ENCODE data around the gene LZTFL1. TPM values are rescaled to one million over a fixed set of nuclear protein-coding genes. Genes with fewer than 3 reads are reported as not detected.
A peak's percentile ranks its signal among the peaks of the same experiment; 100 is the strongest.

Gene LZTFL1
- total and polyA plus RNA-seq, 2 experiments from 2014 or later, result 14.3 to 25.1 TPM

- Histone ChIP-seq H2AFZ (no peak overlapping the region), H3K27ac (peak overlapping the region; percentile 4), H3K4me3 (no peak overlapping the region), H3K9me2 (replicated peaks; ENCODE audit: insufficient read depth) (no peaks in the 10 kb centered on the region), H3K79me2 (no peaks in the 10 kb centered on the region), H3K9me3 (ENCODE audit: low read depth) (no peaks in the 10 kb centered on the region), H3K4me2 (no peak overlapping the region), H4K20me1 (ENCODE audit: insufficient read depth, poor library complexity, severe bottlenecking) (no peaks in the 10 kb centered on the region), H3K4me1 (ENCODE audit: insufficient read depth) (peaks cover 13% of the 10 kb centered on the region), H3K36me3 (replicated peaks; ENCODE audit: insufficient read depth, low read depth) (no peaks in the 10 kb centered on the region), H3K27me3 (no peaks in the 10 kb centered on the region)
- no peak for DNase-seq (ENCODE audit: low spot score)
- WGBS (ENCODE audit: low lambda C conversion rate, missing lambda C conversion rate), result 91% methylated on average over 3 of the region's 3 CpGs
- TF ChIP-seq, protein P1, sequence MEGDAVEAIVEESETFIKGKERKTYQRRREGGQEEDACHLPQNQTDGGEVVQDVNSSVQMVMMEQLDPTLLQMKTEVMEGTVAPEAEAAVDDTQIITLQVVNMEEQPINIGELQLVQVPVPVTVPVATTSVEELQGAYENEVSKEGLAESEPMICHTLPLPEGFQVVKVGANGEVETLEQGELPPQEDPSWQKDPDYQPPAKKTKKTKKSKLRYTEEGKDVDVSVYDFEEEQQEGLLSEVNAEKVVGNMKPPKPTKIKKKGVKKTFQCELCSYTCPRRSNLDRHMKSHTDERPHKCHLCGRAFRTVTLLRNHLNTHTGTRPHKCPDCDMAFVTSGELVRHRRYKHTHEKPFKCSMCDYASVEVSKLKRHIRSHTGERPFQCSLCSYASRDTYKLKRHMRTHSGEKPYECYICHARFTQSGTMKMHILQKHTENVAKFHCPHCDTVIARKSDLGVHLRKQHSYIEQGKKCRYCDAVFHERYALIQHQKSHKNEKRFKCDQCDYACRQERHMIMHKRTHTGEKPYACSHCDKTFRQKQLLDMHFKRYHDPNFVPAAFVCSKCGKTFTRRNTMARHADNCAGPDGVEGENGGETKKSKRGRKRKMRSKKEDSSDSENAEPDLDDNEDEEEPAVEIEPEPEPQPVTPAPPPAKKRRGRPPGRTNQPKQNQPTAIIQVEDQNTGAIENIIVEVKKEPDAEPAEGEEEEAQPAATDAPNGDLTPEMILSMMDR (IDR thresholded peaks at IDR 0.05; ENCODE audit: poor library complexity), result no peak
- TF ChIP-seq EZH2 (IDR thresholded peaks at IDR 0.05; ENCODE audit: borderline replicate concordance), result no peak
- no peak for TF ChIP-seq EZH2phosphoT487 (IDR thresholded peaks at IDR 0.05; ENCODE audit: low read depth, severe bottlenecking, unreplicated experiment)
These were observed 34.8 kb downstream of the LZTFL1 start for GRCh38 chr3:45807133-45807532.

GRCh38 chr3:45806072-45806471 lies 35.8 kb downstream of the LZTFL1 start:
- Histone ChIP-seq H3K79me2 (no peaks in the 10 kb centered on the region), H3K4me3 (no peak overlapping the region), H3K9me3 (ENCODE audit: low read depth) (no peaks in the 10 kb centered on the region), H3K4me2 (no peak overlapping the region), H3K36me3 (replicated peaks; ENCODE audit: insufficient read depth, low read depth) (no peaks in the 10 kb centered on the region), H4K20me1 (ENCODE audit: insufficient read depth, poor library complexity, severe bottlenecking) (no peaks in the 10 kb centered on the region), H3K4me1 (ENCODE audit: insufficient read depth) (peaks cover 13% of the 10 kb centered on the region), H3K27me3 (no peaks in the 10 kb centered on the region), H3K27ac (no peak overlapping the region), H3K9me2 (replicated peaks; ENCODE audit: insufficient read depth) (no peaks in the 10 kb centered on the region), H2AFZ (no peak overlapping the region)
- TF ChIP-seq EZH2phosphoT487 (IDR thresholded peaks at IDR 0.05; ENCODE audit: low read depth, severe bottlenecking, unreplicated experiment) (no peak), EZH2 (IDR thresholded peaks at IDR 0.05; ENCODE audit: borderline replicate concordance) (no peak)
- TF ChIP-seq, protein P1 (IDR thresholded peaks at IDR 0.05; ENCODE audit: poor library complexity), result no peak
- WGBS (ENCODE audit: low lambda C conversion rate, missing lambda C conversion rate), result 88% methylated on average over 3 of the region's 3 CpGs
- no peak for DNase-seq (ENCODE audit: low spot score)

DNA sequence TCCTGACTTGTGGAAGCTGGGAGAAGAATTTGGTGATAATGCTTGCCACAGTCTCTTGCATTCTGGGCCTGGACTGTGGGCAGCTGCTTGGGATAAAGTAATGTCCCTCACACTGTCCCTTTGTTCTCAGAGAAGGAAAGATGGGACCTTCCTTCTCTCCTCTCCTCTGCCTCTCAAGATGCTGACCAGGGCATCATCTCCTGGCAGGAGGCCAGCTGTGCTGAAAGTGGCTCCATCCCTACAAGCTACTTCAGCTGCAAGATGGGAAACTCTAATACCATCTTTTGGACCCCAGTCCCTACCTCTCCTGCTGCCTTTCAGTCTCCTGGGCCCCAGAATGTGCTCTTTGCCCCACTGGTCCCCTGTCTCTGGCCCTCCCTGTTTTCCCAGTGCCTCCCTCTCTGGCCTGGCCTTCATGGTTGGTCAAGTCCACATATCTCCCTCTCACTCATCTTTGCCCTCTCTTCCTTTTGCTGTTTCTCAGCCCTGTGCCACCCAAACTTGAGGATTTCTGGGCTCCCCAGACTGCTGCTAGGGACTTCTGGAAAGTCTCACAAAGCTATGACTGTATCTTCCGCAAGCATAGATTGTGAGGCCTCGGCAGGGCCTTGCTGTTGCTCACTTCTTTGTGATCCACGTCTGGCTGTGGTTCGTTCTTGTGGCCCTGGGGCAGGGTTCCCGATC lies 38.5 kb downstream of the LZTFL1 start:
- no peak overlapping the region for H3K27ac ChIP-seq
- H3K36me3 ChIP-seq (replicated peaks; ENCODE audit: insufficient read depth, low read depth), result no peaks in the 10 kb centered on the region
- H4K20me1 ChIP-seq (ENCODE audit: insufficient read depth, poor library complexity, severe bottlenecking), result no peaks in the 10 kb centered on the region
- TF ChIP-seq, protein P1 (IDR thresholded peaks at IDR 0.05; ENCODE audit: poor library complexity), result no peak
- TF ChIP-seq EZH2phosphoT487 (IDR thresholded peaks at IDR 0.05; ENCODE audit: low read depth, severe bottlenecking, unreplicated experiment) (no peak), EZH2 (IDR thresholded peaks at IDR 0.05; ENCODE audit: borderline replicate concordance) (no peak)
- H3K9me2 ChIP-seq (replicated peaks; ENCODE audit: insufficient read depth), result no peaks in the 10 kb centered on the region
- H3K4me3 ChIP-seq, result no peak overlapping the region
- H2AFZ ChIP-seq, result no peak overlapping the region
- H3K79me2 ChIP-seq, result no peaks in the 10 kb centered on the region
- H3K4me2 ChIP-seq, result no peak overlapping the region
- peaks cover 12% of the 10 kb centered on the region for H3K4me1 ChIP-seq (ENCODE audit: insufficient read depth)
- DNase-seq (ENCODE audit: low spot score), result no peak
- peaks cover 7% of the 10 kb centered on the region for H3K27me3 ChIP-seq
- H3K9me3 ChIP-seq (ENCODE audit: low read depth), result no peaks in the 10 kb centered on the region
- 90% methylated on average over 5 of the region's 5 CpGs for WGBS (ENCODE audit: low lambda C conversion rate, missing lambda C conversion rate)
